HG03378 (cell line): ENCODE measurements around the gene OR2AE1.
"Not testable (repeated sequence)": the region's sequence is repeated elsewhere in the genome, so short reads cannot be mapped to it uniquely, and the experiment has no call there.

Experiments used
- ATAC-seq: cut with Tn5 transposase; IDR thresholded peaks from one replicate; pipeline ENCODE4 v1.9.1; 2021; ENCODE audit warnings: mild to moderate bottlenecking, moderate library complexity; ENCODE audit not compliant: unreplicated experiment

The OR2AE1 gene, protein sequence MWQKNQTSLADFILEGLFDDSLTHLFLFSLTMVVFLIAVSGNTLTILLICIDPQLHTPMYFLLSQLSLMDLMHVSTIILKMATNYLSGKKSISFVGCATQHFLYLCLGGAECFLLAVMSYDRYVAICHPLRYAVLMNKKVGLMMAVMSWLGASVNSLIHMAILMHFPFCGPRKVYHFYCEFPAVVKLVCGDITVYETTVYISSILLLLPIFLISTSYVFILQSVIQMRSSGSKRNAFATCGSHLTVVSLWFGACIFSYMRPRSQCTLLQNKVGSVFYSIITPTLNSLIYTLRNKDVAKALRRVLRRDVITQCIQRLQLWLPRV

DNA sequence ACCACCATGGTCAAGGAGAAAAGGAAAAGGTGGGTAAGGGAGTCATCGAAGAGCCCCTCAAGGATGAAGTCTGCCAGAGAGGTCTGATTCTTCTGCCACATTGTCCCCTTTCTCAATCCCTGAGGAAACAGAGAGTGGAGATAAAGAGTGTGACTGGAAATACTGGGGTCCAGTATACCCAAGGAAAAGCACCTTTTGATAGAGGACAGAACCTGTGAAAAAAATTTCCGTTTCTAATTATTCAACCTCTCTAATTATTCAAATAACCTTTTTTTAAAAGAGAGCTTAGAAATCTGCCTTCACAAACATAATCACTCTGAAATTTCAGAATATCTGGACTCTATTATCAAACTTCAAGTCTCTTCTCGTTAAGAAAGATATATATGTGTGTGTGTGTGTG is at the start of gene OR2AE1:
TSS of gene OR2AE1 (minus strand) at position 101 of the 400 bp plus-strand sequence. CDS start at position 101, 0 bp downstream.
- no peak for ATAC-seq

DNA sequence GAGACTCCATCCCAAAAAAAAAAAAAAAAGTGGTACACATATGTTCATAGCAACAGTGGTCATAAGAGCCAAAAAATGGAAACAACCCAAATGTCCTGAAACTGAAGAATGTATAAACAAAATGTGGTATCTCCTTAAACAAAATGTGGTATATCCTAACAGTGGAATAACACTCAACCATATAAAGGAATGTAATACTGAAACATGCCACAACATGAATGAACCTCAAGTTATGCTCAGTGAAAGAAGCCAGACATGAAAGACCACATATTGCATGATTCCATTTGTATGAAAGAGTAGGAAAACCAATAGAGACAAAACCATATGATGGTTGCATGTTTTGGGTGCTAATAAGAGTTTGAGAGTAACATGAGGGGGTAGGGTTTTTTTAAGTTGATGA is 49.5 kb upstream of the OR2AE1 start:
- ATAC-seq = no peak

DNA sequence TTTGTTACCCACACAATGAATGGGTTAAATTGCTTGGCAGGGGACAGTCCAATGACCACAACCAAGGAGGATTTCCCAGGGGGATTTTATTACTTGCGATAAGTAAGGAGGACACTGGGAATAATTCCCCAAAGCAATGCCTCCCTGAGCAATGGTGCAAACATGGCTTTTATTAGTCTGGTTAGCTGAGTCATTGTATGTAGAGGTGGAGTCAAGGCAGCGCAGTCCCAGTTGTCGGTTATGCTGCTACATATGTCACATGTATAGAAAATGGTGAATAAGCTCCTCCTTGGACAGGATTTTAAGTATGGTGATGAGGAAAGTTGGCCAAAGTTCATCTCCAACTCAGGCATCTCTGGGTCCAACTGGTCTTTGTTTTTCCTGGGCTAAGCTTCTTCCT is 46.4 kb upstream of the OR2AE1 start:
- ATAC-seq = no peak

DNA sequence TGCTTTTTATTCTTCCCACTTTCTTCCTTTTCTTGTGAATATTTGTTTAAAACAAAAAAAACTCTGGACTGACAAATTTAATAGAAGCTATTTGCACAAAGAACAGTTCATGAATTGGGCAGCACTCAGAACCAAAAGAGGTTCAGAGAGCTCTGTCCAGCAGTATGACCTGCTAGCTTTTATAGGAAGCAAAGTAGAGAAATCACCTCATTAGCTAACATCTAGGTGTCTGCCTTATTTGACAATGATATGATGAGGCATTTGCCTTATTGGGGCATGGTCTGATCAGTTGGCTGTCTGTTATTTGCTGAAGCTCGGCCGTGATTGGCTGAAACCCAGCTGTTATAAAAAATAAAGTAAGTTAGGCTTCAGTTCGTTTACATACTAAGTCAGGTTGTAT is 43.3 kb upstream of the OR2AE1 start:
- ATAC-seq = no peak

DNA sequence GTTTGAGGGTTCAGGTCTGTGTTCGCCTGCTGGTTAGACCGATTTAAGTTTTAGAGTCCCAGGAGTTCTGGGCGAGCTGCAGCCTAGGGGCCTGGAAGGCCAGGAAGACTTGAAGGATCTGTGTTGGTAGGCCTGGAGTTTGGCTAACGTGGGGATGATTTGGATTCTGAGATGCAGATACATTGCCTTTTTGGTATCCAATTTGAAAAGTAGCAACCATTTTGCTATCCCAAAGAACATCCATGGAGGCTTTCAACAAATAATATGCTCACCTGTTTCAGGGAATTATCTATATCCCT is 42.9 kb upstream of the OR2AE1 start:
- ATAC-seq = no peak

DNA sequence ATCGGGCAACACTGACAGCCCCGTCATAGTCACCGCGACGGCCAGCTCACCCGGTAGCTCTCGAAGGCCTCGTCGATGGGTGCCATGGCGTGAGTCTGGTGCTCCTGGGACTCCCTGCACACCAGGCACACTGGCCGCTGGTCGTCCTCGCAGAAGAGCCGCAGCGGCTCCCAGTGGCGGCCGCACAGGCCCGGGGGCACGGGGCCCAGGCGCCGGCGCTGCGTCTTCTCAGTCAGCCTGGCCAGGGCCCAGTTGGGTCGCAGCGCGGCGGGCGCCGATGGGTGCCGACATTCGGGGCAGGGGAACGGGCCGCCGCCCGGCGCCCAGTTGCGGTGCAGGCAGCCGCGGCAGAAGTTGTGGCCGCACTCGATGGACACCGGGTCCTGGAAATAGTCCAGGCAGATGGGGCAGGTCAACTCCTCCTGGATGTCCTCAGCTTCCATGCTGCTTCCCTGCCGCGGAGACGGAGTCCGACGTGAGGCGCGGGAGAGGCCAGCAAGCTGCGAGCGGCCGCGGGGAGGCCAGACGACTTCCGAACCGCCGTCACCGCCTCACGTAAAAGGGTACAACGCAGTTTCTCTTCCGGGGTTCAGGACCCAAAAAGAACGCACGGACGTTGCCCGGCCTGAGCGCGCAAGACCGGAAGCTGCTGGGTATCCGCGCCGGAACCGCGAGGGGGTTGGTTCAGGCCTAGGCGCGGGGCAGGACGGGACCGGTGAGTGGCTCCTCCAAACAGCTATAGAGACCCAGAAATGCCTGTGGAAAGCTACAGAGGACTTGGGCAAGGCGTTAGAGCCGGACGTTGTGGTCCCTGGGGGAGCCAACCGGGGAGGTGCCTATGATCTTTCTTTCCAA is 42.4 kb upstream of the OR2AE1 start, which contains the start of gene TRIM4:
TSS of gene TRIM4 (minus strand) at position 572 of the 855 bp plus-strand sequence. CDS start at position 443, 129 bp downstream.
- ATAC-seq = peak; percentile 84

DNA sequence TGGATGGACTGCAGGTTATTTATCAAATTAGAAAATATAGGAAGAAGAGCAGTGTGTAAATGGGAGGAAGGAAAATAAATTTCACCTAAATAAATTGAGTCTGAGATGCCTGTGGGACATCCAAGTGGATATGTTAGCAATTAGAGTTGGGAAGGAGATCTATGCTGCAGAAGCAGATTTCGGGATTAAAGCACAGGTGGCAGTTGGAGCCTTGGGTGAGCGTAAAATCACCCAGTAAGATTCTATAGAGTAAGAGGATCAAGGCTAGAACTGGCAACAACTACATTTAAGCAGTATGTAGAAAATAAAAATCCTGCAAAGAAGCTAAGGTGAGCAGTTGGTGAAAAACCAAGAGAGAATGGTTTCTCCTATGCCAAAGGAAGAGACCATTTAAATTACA is 34.1 kb upstream of the OR2AE1 start:
- no peak for ATAC-seq

DNA sequence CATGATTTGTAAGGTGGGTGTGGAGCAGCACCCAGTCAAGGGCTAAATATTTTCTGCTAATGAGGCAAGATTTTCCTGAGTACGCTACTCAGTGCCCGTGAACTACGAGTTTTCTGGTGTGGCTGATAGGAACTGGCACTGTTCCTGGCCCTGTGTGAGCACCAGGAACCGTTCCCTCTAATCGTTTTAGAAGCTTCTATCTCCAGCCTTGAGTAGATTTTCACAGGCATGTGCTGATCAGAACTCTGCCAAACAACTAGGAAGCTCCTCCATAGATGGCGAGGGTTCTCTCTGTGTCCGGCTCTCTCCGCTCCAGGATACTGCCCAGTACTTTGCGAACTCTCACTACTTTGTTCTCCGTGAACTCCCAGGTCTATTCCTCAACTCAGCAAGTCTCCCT is 24.7 kb upstream of the OR2AE1 start:
- no peak for ATAC-seq

DNA sequence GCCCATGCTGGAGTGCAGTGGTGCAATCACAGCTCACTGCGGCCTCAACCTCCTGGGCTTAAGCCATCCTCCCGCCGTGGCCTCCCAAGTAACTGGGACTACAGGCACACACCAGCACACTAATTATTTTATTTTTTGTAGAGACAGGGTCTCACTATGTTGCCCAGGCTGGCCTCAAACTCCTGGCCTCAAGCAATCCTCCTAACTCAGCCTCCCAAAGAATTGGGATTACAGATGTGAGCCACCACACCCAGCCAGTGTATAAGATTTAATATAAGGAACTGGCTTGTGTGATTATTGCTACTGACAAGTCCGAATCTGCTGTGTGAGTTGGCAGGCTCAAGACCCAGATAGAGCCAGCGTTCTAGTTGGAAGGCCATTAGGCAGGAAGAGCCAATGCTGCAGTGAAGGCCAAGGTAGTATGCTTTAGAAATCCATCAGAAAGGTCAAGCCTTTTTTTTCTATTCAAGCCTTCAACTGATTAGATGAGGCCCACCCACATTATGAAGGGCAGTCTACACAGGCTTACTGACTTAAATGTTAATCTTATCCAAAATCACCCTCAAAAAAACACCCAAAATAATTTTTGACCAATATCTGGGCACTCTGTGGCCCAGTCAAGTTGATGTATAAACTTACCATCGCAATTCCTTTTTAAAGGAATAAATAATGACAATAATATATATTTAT is 23.1 kb upstream of the OR2AE1 start:
- no peak for ATAC-seq

DNA sequence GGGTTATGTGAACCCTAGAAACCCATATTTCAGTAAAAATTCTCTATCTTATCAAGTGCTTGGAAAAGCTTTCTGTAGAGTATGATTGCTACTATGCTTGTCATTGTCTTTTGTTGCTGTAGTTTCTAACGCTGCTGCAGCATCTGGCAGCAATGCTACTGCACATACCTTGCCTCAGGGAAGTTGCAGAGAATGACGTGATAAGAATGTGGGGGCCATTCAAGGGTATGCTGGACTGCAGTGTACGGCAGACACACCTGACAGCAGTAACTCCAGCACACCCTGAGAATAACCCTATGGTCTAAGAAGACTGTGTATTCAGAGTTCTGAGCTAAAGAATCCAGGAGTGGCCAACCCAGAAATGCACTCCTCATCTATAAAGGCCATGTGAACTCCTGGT is 22.0 kb upstream of the OR2AE1 start:
- ATAC-seq = no peak

DNA sequence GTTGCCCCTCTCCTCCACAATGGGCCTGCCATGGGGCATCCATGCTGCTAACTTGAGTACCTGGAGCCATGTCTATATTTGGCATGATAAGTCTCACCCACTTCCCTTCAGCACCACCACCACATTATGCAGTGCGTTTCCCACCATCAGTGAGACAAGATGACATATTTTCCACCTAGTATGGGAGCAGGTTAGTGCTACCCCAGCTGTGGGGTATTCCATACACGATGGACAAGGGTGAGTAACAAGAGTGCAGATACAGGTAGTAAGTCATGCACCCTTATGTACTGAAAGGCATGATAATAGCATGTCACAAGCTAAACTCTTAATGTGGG is 21.2 kb upstream of the OR2AE1 start:
- no peak for ATAC-seq

DNA sequence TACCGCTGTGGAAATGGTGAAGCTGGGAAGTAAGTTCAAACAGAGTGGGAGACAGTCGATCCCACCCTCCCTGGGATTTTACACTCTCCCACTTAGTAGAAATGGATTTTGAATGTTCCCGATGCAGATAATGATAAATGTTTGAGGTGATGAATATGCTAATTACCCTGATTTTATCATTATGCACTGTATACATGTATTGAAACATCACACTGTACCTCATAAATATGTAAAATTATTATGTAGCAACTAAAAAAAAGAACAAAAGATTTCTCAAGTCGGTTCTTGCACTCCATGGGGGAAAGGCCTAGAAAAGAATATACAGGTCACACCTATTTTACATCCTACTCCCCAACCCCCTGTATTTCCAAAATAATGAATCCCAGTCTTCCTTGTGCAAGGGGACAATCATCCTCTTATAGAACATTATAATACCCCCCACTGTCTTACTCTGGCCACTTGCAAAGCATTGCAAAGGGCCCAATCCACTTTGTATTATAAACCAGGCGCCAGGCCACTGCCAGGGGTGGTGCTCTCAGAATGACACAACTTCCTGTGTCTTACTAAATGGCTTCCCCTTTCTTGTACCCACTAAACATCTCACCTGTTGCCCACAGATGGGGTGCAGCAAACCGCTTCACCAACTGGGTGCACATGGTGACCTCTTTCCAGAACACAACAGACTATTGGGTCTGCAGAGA is 20.6 kb upstream of the OR2AE1 start:
- no peak for ATAC-seq

DNA sequence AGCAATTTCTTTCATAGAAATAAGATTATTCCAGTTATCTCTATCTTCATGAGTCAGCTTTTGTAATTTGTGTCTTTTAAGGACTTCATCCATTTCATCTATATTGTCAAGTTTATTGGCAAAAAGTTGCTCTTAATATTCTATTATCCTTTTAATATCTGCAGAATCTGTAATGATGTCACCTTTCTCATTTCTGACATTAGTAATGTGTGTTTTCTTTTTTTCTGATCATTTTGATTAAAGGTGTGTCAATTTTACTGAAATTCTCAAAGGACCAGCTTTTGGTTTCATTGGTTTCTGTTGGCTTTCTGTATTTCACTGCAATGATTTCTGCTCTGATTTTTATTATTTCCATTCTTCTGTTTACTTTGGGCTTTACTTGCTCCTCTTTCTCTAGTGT is 17.9 kb upstream of the OR2AE1 start:
- no peak for ATAC-seq

DNA sequence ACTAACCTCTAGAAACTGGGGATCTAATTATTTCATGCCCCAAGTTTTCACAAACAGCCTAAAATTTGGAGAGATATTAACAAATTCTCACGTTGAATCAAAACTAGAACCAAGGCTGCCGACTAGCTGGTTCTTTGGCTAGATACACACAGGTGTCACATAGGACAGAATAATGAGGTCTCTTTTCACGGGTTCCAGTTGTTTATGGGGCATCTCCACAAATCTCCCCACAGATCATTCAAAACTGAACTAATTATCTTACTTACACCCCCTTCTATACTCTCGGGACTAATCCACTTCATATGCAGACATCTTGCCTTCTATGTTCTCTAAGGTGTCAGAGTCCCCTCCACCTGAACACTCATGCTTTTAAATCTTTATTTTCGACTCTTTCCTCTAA is 16.4 kb upstream of the OR2AE1 start:
- ATAC-seq = no peak

DNA sequence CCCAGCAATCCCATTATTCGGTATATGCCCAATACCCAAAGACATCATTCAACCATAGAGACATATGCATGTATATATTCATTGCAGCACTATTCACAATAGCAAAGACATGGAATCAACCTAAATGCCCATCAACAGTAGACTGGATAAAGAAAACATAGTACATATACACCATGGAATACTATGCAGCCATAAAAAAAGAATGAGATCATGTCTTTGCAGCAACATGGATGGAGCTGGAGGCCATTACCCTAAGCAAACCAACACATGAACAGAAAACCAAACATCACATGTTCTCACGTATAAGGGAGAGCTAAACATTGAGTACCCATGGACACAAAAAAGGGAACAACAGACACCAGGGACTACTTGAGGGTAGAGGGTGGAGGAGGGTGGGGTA is 13.5 kb upstream of the OR2AE1 start:
- not testable (repeated sequence) for ATAC-seq

DNA sequence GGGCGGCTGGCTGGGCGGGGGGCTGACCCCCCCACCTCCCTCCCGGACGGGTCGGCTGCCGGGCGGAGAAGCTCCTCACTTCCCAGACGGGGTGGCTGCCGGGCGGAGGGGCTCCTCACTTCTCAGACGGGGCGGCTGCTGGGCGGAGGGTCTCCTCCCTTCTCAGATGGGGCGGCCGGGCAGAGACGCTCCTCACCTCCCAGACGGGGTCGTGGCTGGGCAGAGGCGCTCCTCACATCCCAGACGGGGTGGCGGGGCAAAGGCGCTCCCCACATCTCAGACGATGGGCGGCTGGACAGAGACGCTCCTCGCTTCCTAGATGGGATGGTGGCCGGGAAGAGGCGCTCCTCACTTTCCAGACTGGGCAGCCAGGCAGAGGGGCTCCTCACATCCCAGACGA is 11.5 kb upstream of the OR2AE1 start:
- not testable (repeated sequence) for ATAC-seq

DNA sequence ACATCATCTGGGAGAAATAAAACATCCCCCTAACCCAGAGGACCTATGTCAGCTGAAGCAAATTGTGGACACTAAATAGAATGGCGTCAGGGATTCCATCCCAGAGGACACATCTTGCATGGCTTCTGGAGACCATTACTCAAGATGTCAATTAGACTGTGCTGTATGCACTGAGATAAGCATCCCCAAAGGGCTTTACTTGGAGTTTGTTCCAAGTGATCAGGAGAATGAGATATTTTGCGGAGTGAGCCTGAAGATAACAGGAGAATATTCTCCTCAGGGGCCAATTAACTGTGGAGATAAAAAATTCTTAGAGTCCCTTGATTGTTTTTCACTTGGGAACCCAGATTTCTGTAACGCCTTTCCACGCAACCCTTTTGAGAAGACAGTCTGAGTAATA is 4.5 kb upstream of the OR2AE1 start:
- ATAC-seq = no peak

DNA sequence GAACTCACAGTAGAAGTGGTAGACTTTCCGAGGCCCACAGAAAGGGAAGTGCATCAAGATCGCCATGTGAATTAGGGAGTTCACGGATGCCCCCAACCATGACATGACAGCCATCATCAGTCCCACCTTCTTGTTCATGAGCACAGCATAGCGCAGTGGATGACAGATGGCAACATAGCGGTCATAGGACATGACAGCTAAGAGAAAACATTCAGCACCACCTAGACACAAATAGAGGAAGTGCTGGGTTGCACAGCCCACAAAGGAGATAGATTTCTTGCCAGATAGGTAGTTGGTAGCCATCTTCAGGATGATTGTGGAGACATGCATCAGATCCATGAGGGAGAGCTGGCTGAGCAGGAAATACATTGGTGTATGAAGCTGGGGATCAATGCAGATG is 342 bp downstream of the OR2AE1 start:
- no peak for ATAC-seq

DNA sequence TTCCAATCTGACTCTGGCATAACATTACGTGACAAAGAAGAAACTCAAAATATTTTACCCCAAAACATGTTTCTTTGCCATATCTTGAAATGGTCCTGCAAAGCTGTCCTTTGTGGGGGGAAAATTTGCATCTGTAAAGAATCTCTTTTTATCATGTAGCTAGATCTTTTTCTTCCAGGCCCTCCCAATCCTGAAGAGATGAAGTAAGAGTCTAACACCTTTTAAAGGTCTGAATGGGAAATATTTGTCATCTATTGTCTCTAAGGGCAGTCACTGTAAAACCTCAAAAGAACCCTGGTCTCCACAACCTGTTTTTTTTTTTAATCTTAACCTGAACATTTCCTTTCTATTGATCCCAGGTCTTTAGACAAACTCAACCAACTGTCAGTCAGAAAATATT is 8.6 kb downstream of the OR2AE1 start:
- ATAC-seq = no peak

DNA sequence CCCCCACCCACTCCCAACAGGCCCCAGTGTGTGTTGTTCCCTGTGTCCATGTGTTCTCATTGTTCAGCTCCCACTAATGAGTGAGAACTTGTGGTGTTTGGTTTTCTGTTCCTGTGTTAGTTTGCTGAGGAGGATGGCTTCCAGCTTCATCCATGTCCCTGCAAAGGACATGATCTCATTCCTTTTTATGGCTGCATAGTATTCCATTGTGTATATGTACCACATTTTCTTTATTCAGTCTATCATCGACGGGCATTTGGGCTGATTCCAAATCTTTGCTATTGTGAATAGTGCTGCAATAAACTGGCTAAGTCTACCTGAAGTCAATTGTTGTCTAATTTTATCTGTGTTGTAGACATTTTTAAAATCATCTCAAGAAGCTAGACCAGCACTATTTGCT is 9.4 kb downstream of the OR2AE1 start:
- not testable (repeated sequence) for ATAC-seq

DNA sequence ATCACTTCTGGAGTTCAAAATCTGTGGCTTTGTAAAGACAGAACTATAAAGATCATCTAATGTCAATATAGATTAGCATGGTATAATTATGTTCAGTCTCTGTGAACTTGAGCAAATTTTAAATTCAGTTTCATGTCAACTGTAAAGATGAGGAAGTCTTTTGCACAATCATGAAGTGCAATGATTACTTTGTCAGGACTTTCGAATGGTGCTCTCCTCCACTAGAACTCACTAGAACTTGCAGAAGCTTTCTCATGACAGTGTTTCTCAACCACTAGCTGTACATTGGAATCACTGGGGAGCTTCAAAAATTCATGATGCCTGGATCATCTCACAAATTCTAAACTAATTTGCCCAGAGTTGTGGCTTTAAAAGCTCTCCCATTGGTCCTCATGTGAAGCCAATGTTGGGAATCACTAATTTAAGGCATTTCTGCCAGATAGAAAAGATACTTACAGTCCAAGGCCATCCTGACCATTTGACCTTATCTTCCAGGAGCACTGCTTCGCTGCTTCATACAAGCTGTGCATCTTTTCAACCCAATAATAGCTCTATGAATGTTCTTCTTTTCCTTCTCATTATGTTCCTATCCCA is 12.9 kb downstream of the OR2AE1 start:
- ATAC-seq = no peak
